Erythroblast (primary cell): Measurements from ENCODE around the gene RET.

ENCODE experiments used
- DNase-seq, 2 experiments: peaks; one replicate each; lab custom pipeline; 2025; lab: John Stamatoyannopoulos, UW
- GATA1 ChIP-seq: IDR thresholded peaks from 2 replicates; pipeline ENCODE4 v1.6.1; 2011; ENCODE audit warnings: low read depth, mild to moderate bottlenecking, control low read depth, low read length, moderate library complexity
- POLR2A ChIP-seq: IDR thresholded peaks from 2 replicates; pipeline ENCODE4 v1.6.1; 2011; ENCODE audit warnings: mild to moderate bottlenecking, low read length

The RET gene

DNA sequence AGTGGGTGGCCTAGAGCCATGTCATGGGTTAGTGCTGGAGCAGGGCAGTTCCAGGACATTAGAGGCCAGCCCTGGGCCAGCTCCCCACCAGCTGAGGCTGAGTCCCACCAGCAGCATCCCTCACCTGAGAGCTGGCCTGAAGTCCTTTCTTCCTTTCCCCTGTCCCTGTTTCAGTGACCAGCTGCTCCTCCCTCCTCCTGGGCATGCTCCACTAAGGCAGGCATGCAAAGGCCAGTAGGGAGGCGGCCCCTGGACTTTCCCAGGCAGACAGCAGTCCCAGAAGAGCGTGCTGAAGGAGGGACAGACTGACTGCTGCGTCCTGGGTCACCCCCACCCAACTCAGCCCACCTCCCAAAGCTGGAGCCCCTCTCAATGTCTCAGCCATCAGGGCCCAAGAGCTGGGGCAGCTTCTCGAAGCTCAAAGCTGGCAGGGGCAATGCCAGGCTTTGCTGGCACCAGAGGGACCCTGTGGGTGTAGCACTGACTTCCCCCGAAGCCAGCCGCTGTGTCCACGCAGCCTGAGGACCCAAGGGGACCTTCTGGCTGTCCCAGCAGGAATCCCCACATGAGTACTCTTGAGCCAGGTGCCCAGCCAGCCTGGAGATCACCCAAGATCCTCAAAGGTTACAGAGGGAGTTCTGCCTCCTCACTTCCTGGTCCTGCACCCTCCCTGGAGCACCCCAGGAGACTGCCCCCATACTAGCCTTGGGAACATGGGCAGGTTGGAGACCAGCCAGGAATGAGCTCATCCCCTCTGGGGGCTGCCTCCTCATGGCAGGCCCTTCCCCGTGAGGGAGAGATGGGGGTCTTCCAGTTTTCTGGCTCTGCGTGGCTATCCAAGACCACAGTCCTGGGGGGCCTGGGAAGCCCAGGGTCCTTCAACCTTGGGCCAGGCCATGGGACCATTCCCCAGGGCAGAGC lies 35.2 kb upstream of the RET start:
- TF ChIP-seq POLR2A: no peak
- TF ChIP-seq GATA1: no peak
- DNase-seq: no peak

- TF ChIP-seq POLR2A (no peak), GATA1 (no peak)
- no peak for DNase-seq
These were observed 34.1 kb upstream of the RET start for GRCh38 chr10:43042503-43043341.

DNA sequence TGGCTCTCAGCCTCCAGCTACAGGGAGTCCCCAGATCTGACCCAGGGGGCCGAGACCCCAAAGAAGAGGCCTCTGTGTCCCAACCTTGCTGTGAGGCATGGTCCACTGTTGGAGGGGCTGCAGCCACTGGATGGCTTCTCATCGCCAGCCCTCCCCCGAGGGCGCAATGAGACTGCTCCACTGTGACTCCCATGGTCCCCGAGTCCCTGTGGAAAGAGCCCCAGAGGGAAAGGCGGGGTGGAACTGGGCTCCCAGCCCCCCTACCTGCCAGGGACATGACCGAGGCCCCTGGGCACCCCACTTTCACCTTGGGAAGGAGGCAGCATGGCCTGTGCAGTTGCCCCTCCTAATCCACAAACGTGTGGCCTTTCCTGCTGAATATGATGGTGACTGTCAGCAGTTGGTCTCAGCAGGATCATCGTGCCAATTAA lies 33.5 kb upstream of the RET start:
- no peak for TF ChIP-seq GATA1
- no peak for TF ChIP-seq POLR2A
- DNase-seq: no peak

DNA sequence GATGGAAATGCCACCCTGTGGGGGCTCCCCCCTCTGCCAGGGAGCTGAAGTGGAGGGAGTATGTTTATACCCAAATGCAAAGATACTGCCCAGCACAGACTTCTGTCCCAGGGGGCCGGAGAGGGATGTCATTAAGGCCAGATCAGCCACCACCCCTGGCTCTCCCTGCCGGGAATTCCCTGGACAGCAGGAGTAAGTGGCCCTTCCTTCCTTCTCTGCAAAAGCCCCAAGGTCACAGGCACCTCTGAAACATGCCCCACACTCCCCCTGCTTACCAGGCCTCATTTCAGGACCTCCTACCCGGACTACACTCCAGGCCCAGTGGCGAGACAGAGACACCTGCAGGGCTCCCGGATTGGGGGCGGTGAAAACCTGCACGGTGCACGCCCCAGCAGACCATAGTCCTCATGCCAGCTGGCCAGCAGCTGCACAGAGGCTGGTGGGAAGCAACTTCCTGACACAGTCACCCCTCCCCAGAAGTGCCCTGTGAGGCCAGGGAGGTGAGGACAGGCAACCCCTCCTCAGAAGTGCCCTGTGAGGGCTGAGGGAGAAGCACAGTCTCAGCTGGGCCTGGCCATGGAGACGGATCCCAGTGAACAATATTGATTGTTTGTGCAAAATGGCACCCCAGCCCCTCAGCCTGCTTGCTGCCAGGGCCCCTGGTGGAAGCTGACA lies 33.0 kb upstream of the RET start:
- no peak for TF ChIP-seq POLR2A
- no peak for DNase-seq

DNA sequence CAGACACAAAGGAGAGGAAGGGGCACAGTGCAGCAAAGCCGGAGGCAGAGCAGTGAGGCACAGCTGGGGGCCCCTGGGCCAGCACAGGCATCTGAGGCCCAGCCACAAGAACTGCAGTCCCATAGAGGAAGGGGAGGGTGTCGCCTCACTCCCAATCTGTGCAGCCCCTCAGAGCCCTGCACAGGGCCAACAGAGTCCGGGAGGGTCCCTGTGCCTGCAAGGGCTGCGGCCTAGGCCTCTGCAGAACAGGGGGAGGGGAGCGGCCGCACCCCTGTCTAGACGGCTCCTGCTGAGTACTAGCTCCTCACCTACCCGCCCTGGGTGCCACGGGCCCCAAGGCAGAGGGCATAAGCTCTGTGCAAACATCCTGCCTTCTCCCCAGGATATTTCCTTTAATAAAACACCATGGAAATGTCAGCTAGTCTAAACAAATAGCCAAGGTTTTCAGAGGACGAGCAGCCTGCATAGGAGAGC lies 32.4 kb upstream of the RET start:
- TF ChIP-seq GATA1 (no peak), POLR2A (no peak)

DNA sequence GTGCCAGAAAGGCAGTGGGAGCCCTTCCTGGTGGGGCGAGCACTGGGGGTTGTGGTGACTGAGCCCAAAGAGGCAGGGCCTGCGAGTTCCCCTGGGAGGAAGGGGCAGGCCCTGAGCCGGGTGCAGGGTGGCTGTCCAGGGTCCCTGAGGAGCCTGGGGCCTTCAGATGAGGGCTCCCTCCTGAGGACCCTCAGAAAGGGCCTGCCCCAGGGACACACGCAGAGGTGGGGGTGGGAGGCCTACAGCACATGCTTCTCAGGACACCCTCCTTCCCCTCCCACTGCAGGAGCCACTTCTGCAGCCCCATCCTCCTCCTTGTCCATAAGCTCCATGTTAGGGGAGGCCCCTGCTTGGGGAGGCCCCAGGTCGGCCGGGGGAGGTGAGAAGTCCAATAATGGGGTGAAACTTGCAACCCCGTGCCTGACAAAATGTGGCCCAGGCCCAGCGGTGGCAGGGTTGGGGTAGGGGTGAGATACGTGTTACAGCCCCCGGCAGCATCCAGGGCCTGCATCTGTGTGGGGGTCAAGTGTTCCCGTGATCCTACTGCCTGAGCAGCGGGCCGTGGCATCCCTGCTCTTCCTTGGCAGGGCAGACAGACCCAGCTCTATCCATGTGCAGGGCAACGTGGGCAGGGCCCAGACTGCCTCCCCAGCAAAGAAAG lies 31.8 kb upstream of the RET start:
- no peak for TF ChIP-seq POLR2A
- no peak for TF ChIP-seq GATA1
- no peak for DNase-seq

More for the DNA sequence above, 32.4 kb upstream of the RET start:
- DNase-seq: no peak

DNA sequence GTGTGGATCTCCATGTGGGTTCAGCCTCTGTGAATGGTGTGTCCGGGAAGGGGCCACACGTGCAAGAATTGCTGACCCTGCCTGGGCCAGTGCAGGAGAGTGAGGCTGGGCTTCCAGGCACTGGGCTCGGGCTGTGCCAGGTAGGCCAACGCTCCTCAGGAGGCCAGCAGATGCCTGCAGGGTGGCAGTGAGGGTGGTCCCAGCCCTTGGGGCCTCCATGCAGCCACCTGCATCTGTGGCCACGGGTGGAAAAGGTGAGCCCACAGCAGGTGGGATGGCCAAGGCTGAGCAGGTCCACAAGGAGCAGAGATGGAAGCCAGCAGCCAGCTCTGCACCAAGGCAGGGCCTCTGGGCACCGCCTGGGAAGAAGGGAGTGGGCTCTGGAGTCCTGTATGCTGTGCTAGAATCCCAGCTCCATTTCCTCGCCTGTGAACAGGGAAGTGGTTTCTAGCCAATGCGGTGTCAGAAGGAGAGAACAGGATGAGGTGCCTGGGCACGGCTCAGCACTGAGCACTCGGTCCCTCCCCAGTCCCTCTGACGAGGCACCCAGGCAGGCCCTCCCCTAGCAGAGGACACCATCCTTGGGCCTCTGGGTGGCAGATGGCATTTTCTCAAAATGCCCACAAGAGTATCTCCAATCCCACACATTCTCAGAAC lies 31.1 kb upstream of the RET start:
- no peak for DNase-seq
- TF ChIP-seq GATA1: no peak
- no peak for TF ChIP-seq POLR2A

GRCh38 chr10:43046288-43046991 lies 30.4 kb upstream of the RET start:
- TF ChIP-seq POLR2A (no peak), GATA1 (no peak)
- DNase-seq: no peak

DNA sequence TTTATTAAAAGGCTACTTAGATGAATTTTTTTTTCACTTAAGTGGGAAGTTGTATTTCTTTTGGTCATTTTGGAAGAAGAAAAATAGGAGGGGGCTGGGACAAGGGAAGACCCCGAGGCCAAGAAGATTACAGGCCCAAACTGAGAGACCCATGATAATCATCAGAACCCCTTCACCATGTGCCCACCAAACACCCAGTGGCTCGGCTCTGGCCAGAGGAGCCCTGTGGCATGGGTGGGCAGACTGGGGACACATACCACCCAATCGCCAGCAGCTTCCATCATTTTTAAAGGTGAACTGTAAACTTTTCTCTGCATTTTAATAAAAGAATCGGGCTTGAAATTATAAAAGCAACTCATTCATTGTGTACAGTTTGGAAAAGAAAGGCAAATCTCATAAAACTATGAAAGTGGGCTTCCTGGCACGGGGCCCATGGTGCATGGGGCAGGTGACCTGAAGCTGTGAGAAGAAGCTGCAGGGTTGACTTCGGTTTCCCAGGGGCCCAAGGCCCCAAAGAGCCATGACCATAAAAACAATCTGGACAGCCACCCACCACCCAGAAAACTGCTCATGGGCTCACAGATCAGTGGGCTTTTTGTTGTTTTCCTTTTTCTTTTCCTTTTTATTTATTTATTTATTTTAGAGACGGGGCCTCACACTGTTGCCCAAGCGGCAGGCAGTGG lies 29.4 kb upstream of the RET start:
- TF ChIP-seq GATA1 (no peak), POLR2A (no peak)
- DNase-seq: no peak

GRCh38 chr10:43048301-43049051 lies 28.4 kb upstream of the RET start:
- DNase-seq: no peak
- TF ChIP-seq POLR2A (no peak), GATA1 (no peak)

GRCh38 chr10:43049081-43049551 lies 27.8 kb upstream of the RET start:
- no peak for DNase-seq
- TF ChIP-seq GATA1: no peak
- no peak for TF ChIP-seq POLR2A
